Pancreas (tissue), 10 donors: ENCODE data around the gene HOXA4. TPM values are rescaled to one million over a fixed set of nuclear protein-coding genes. Genes with fewer than 3 reads are reported as not detected.

Experiments used
- ATAC-seq, 4 donors: fragments of 200-7000 bp; cut with Tn5 transposase; one replicate each; pipeline versions ENCODE4 v1.8.0 to v1.9.1; 2020; ENCODE audit warnings: mild to moderate bottlenecking in 4 of 4, moderate library complexity in 4 of 4
- DNase-seq, 6 donors: peaks; one replicate each; pipeline ENCODE4 v3.0.0-alpha.2; 2020
- FAIRE-seq: peaks from 2 replicates; lab custom pipeline; 2012; peaks lifted over from hg19 to GRCh38; lab: Jason Lieb, UNC
- H3K27ac ChIP-seq, 4 donors: fragments of 200-600 bp; sonication (generic); 1 replicate in 3 of 4; 2 replicates in 1 of 4; pipeline versions ENCODE4 v1.5.0 to v1.8.0; 2020
- H3K27me3 ChIP-seq, 4 donors: fragments of 200-600 bp; one replicate each; pipeline ENCODE4 v1.8.0; 2021
- H3K36me3 ChIP-seq, 3 donors: fragments of 200-600 bp; sonication (generic) in 1 of 3; one replicate each; pipeline versions ENCODE4 v1.5.0 to v1.8.0; 2020 to 2021
- H3K4me1 ChIP-seq, 3 donors: fragments of 200-600 bp; one replicate each; pipeline ENCODE4 v1.8.0; 2021
- H3K4me3 ChIP-seq, 4 donors: fragments of 200-600 bp; sonication (generic) in 2 of 4; one replicate each; pipeline versions ENCODE4 v1.5.0 to v1.8.0; 2020 to 2021
- H3K9me3 ChIP-seq, 4 donors: fragments of 200-600 bp; one replicate each; pipeline ENCODE4 v1.8.0; 2021
- CTCF ChIP-seq, 4 donors: fragments of 200-600 bp; sonication (generic) in 3 of 4; IDR thresholded peaks; one replicate each; pipeline versions ENCODE4 v1.5.0 to v1.8.0; 2021; ENCODE audit warnings: antibody characterized with exemption in 4 of 4
- WGBS, 2 donors: extraction: QIAGEN DNeasy Blood & Tissue Kit; methylation state at CpG; one replicate each; pipeline ENCODE4 v1.1.7; 2013; 5-methylcytosine and 5-hydroxymethylcytosine counted together
- intact Hi-C, 3 donors: fragments of 100-400 bp; cut with DNase I; formaldehyde crosslinking; loops; one replicate each; pipeline versions ENCODE4 v1.11.1 to v1.14.2; 2022
- polyA plus RNA-seq, 2 donors: library from polyadenylated mRNA; stranded (reverse); fragments of 200-250 nt; gene quantifications; one replicate each; pipeline ENCODE4 v1.2.3, GENCODE V29; 2013
- total RNA-seq, 6 donors: library from RNA; stranded (reverse); fragmentation: NEBNext Ultra II Directional in 4 of 6; extraction: Animal tissue kit (Norgen Biotek cat#: 25700) in 4 of 6; gene quantifications; one replicate each; pipeline versions ENCODE4 v1.2.1 to v1.2.4, GENCODE V29; 2021 to 2023
- donor health status: healthy with polysubstance abuse.
- donor health status: DM: no; HTN: no; CAD: no; lungs with moderate emphysema.
- donor health status: DM: no; HTN: no; CAD: no.
- donor health status: control.
- donor health status: control.
- donor health status: Bipolar disorder and iron deficiency.
- donor health status: DM: yes; HTN: yes; CAD: no.
- donor health status: DM: no; HTN: no; CAD: no.
- donor health status: DM: no; HTN: no; CAD: no.
- donor health status: DM: yes; HTN: yes; CAD: no.

The HOXA4 gene
- total and polyA plus RNA-seq, 8 donors: 0.19 to 2.4 (median 0.58) TPM

GRCh38 chr7:27148756-27149641 is 18.4 kb upstream of the HOXA4 start:
- Histone ChIP-seq H3K27ac (no peak overlapping the region), H3K36me3 (no peaks in the 10 kb centered on the region), H3K9me3 (no peaks in the 10 kb centered on the region), H3K4me3 (no peak overlapping the region), H3K4me1 (peaks cover 0 to 12% (median 0%) of the 10 kb centered on the region in 3 donors), H3K27me3 (peaks cover 11 to 76% (median 25%) of the 10 kb centered on the region in 4 donors)
- intact Hi-C loops: no loop called here
- 22 to 23% methylated on average over 30 of the region's 30 CpGs for WGBS, 2 donors
- DNase-seq: peak in 1 of 6 donors; percentile 46
- ATAC-seq: no peak
- no peak for TF ChIP-seq CTCF (IDR thresholded peaks at IDR 0.05)
- no peak for FAIRE-seq

GRCh38 chr7:27148031-27148755 is 17.6 kb upstream of the HOXA4 start:
- no peaks in the 10 kb centered on the region for H3K36me3 ChIP-seq
- H3K4me1 ChIP-seq: peaks cover 0 to 15% (median 2%) of the 10 kb centered on the region in 3 donors
- ATAC-seq: peak in 1 of 4 donors; percentile 3
- intact Hi-C loops: no loop called here
- peak overlapping the region in 3 of 4 donors; percentile 5 to 37 (median 24) for H3K4me3 ChIP-seq
- no peaks in the 10 kb centered on the region for H3K9me3 ChIP-seq
- FAIRE-seq: no peak
- 13 to 16% methylated on average over 28 of the region's 28 CpGs for WGBS, 2 donors
- TF ChIP-seq CTCF (IDR thresholded peaks at IDR 0.05): no peak
- peak in 1 of 6 donors; percentile 46 for DNase-seq
- H3K27ac ChIP-seq: no peak overlapping the region
- H3K27me3 ChIP-seq: peaks cover 10 to 75% (median 29%) of the 10 kb centered on the region in 4 donors

GRCh38 chr7:27147199-27148030 is 16.9 kb upstream of the HOXA4 start, which contains the start of gene HOXA6:
HOXA6 (minus strand) TSS chr7:27147774; CDS start chr7:27147749, 25 bp downstream.
- peaks cover 10 to 73% (median 27%) of the 10 kb centered on the region in 4 donors for H3K27me3 ChIP-seq
- no peaks in the 10 kb centered on the region for H3K36me3 ChIP-seq
- peak within 1 kb of the TSS in 3 of 4 donors; percentile 5 to 37 (median 24) for H3K4me3 ChIP-seq
- intact Hi-C loops: no loop called here
- no peaks in the 10 kb centered on the region for H3K9me3 ChIP-seq
- TF ChIP-seq CTCF (IDR thresholded peaks at IDR 0.05): no peak
- peaks cover 0 to 15% (median 4%) of the 10 kb centered on the region in 3 donors for H3K4me1 ChIP-seq
- DNase-seq (peak in 3 of 6 donors; percentile 62 to 77 (median 70)), FAIRE-seq (no peak), ATAC-seq (peak in 2 of 4 donors; percentile 22 to 45)
- WGBS, 2 donors: 9% methylated on average over 62 to 63 of the region's 63 CpGs
- H3K27ac ChIP-seq: no peak within 1 kb of the TSS

- TF ChIP-seq CTCF (IDR thresholded peaks at IDR 0.05): no peak
- H3K27ac ChIP-seq: no peak overlapping the region
- ATAC-seq: no peak
- no peaks in the 10 kb centered on the region for H3K36me3 ChIP-seq
- intact Hi-C loops: no loop called here
- no peak for DNase-seq
- WGBS, 2 donors: 33 to 35% methylated on average over 5 of the region's 5 CpGs
- peaks cover 0 to 15% (median 4%) of the 10 kb centered on the region in 3 donors for H3K4me1 ChIP-seq
- H3K9me3 ChIP-seq: no peaks in the 10 kb centered on the region
- H3K27me3 ChIP-seq: peaks cover 13 to 77% (median 25%) of the 10 kb centered on the region in 4 donors
- no peak for FAIRE-seq
- H3K4me3 ChIP-seq: no peak overlapping the region
Observed at GRCh38 chr7:27146491-27147198, 16.1 kb upstream of the HOXA4 start.
